Neural cell (in vitro differentiated cells): ENCODE data around the gene PAH. TPM values are rescaled to one million over a fixed set of nuclear protein-coding genes. Genes with fewer than 3 reads are reported as not detected.

Experiments
- H2AFZ ChIP-seq: fragments of 200-600, 300-800 bp; sonication (generic), shearing (Covaris generic); 2 replicates; pipeline ENCODE4 v1.6.0; 2014; ENCODE audit warnings: low read depth, mild to moderate bottlenecking, antibody characterized with exemption, low read length, moderate library complexity
- H3F3A ChIP-seq: fragments of 200-600 bp; shearing (Covaris generic); 2 replicates; pipeline ENCODE4 v1.6.1; 2016; ENCODE audit warnings: mild to moderate bottlenecking, moderate library complexity, mixed read lengths, antibody characterized with exemption, low read length; ENCODE audit not compliant: insufficient read depth, poor library complexity, severe bottlenecking
- H3K27ac ChIP-seq: fragments of 200-600, 300-800 bp; sonication (generic), shearing (Covaris generic); 2 replicates; pipeline ENCODE4 v1.5.1; 2014; ENCODE audit warnings: mild to moderate bottlenecking, low read length, moderate library complexity
- H3K27me3 ChIP-seq: fragments of 300-800, 200-600 bp; sonication (generic), shearing (Covaris generic); 2 replicates; pipeline ENCODE4 v1.6.0; 2014; ENCODE audit warnings: mild to moderate bottlenecking, low read depth, low read length, moderate library complexity; ENCODE audit not compliant: insufficient read depth
- H3K36me3 ChIP-seq: fragments of 300-800, 200-600 bp; sonication (generic), shearing (Covaris generic); 2 replicates; pipeline ENCODE4 v1.5.1; 2014; ENCODE audit warnings: mild to moderate bottlenecking, antibody characterized with exemption, low read length, moderate library complexity; ENCODE audit not compliant: insufficient read depth
- H3K4me2 ChIP-seq: fragments of 300-800, 200-600 bp; sonication (generic), shearing (Covaris generic); 2 replicates; pipeline ENCODE4 v1.6.0; 2014; ENCODE audit warnings: mild to moderate bottlenecking, low read length
- H3K4me3 ChIP-seq: fragments of 300-800, 200-600 bp; sonication (generic), shearing (Covaris generic); 2 replicates; pipeline ENCODE4 v1.5.1; 2014; ENCODE audit warnings: mild to moderate bottlenecking, low read length, moderate library complexity
- H3K79me2 ChIP-seq: fragments of 200-600 bp; shearing (Covaris generic); replicated peaks from 2 replicates; pipeline ENCODE4 v1.6.0; 2014; ENCODE audit warnings: mild to moderate bottlenecking, low read length, moderate library complexity; ENCODE audit not compliant: insufficient read depth
- H3K9ac ChIP-seq: fragments of 300-800, 200-600 bp; sonication (generic), shearing (Covaris generic); 2 replicates; pipeline ENCODE4 v1.6.1; 2016; ENCODE audit warnings: mild to moderate bottlenecking, low read length, mixed read lengths
- H3K9me2 ChIP-seq: fragments of 200-600 bp; shearing (Covaris generic); 2 replicates; pipeline ENCODE4 v1.6.1; 2016; ENCODE audit warnings: mild to moderate bottlenecking, low read length, mixed read lengths; ENCODE audit not compliant: insufficient read depth
- H3K9me3 ChIP-seq: fragments of 200-600, 300-800 bp; sonication (generic), shearing (Covaris generic); 2 replicates; pipeline ENCODE4 v1.6.1; 2016; ENCODE audit warnings: mild to moderate bottlenecking, mixed run types, low read length, moderate library complexity, mixed read lengths
- H4K20me1 ChIP-seq: fragments of 200-600 bp; shearing (Covaris generic); 2 replicates; pipeline ENCODE4 v1.6.1; 2016; ENCODE audit warnings: mild to moderate bottlenecking, mixed run types; ENCODE audit not compliant: insufficient read depth
- EP300 ChIP-seq: fragments of 450-650 bp; conservative IDR thresholded peaks from 2 replicates; pipeline ENCODE4 v1.6.1; 2014; ENCODE audit warnings: antibody characterized with exemption, mild to moderate bottlenecking, moderate library complexity; ENCODE audit not compliant: poor library complexity, severe bottlenecking
- EZH2 ChIP-seq: fragments of 200-600, 300-800 bp; shearing (Covaris generic), sonication (generic); IDR thresholded peaks from 2 replicates; pipeline ENCODE4 v1.6.1; 2014; ENCODE audit warnings: antibody characterized with exemption, low read length, borderline replicate concordance, mild to moderate bottlenecking; ENCODE audit not compliant: insufficient read depth, poor library complexity, severe bottlenecking
- MXI1 ChIP-seq: fragments of 450-650 bp; conservative IDR thresholded peaks from 2 replicates; pipeline ENCODE4 v1.6.1; 2014; ENCODE audit warnings: antibody characterized with exemption, mild to moderate bottlenecking; ENCODE audit not compliant: poor library complexity, severe bottlenecking
- POLR2AphosphoS5 ChIP-seq: IDR thresholded peaks from 2 replicates; pipeline ENCODE4 v1.6.1; 2012
- RAD21 ChIP-seq: fragments of 450-650 bp; conservative IDR thresholded peaks from 2 replicates; pipeline ENCODE4 v1.6.1; 2014; ENCODE audit warnings: antibody characterized with exemption, mild to moderate bottlenecking, moderate library complexity
- SMC3 ChIP-seq: fragments of 450-650 bp; conservative IDR thresholded peaks from 2 replicates; pipeline ENCODE4 v1.6.1; 2014; ENCODE audit warnings: antibody characterized with exemption, mild to moderate bottlenecking, moderate library complexity; ENCODE audit not compliant: poor library complexity
- TAF1 ChIP-seq: IDR thresholded peaks from 2 replicates; pipeline ENCODE4 v1.6.1; 2012; ENCODE audit warnings: low read depth
- polyA plus RNA-seq: library from polyadenylated mRNA; depleted of rRNA; stranded (reverse); fragments of >200 nt; gene quantifications from 2 replicates; pipeline ENCODE4 v1.2.3, GENCODE V29; 2014
- TF ChIP-seq, protein P1 (sequence below): fragments of 450-650 bp; IDR thresholded peaks from 2 replicates; pipeline ENCODE4 v1.5.1; 2014; ENCODE audit warnings: antibody characterized with exemption, mild to moderate bottlenecking, moderate library complexity; ENCODE audit not compliant: poor library complexity, severe bottlenecking
- TF ChIP-seq, protein P2 (sequence below): IDR thresholded peaks from 2 replicates; pipeline ENCODE4 v1.6.1; 2012; ENCODE audit warnings: borderline replicate concordance

PAH gene
- polyA plus RNA-seq, 1 donor from 2014 or later, result not detected

- no peaks in the 10 kb centered on the region for H3K36me3 ChIP-seq
- TF ChIP-seq POLR2AphosphoS5, result no peak
- no peak for TF ChIP-seq RAD21
- TF ChIP-seq EZH2, result no peak
- TF ChIP-seq, protein P1, sequence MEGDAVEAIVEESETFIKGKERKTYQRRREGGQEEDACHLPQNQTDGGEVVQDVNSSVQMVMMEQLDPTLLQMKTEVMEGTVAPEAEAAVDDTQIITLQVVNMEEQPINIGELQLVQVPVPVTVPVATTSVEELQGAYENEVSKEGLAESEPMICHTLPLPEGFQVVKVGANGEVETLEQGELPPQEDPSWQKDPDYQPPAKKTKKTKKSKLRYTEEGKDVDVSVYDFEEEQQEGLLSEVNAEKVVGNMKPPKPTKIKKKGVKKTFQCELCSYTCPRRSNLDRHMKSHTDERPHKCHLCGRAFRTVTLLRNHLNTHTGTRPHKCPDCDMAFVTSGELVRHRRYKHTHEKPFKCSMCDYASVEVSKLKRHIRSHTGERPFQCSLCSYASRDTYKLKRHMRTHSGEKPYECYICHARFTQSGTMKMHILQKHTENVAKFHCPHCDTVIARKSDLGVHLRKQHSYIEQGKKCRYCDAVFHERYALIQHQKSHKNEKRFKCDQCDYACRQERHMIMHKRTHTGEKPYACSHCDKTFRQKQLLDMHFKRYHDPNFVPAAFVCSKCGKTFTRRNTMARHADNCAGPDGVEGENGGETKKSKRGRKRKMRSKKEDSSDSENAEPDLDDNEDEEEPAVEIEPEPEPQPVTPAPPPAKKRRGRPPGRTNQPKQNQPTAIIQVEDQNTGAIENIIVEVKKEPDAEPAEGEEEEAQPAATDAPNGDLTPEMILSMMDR, result no peak
- TF ChIP-seq EP300, result no peak
- no peak for TF ChIP-seq MXI1
- no peak for TF ChIP-seq SMC3
- TF ChIP-seq, protein P2, sequence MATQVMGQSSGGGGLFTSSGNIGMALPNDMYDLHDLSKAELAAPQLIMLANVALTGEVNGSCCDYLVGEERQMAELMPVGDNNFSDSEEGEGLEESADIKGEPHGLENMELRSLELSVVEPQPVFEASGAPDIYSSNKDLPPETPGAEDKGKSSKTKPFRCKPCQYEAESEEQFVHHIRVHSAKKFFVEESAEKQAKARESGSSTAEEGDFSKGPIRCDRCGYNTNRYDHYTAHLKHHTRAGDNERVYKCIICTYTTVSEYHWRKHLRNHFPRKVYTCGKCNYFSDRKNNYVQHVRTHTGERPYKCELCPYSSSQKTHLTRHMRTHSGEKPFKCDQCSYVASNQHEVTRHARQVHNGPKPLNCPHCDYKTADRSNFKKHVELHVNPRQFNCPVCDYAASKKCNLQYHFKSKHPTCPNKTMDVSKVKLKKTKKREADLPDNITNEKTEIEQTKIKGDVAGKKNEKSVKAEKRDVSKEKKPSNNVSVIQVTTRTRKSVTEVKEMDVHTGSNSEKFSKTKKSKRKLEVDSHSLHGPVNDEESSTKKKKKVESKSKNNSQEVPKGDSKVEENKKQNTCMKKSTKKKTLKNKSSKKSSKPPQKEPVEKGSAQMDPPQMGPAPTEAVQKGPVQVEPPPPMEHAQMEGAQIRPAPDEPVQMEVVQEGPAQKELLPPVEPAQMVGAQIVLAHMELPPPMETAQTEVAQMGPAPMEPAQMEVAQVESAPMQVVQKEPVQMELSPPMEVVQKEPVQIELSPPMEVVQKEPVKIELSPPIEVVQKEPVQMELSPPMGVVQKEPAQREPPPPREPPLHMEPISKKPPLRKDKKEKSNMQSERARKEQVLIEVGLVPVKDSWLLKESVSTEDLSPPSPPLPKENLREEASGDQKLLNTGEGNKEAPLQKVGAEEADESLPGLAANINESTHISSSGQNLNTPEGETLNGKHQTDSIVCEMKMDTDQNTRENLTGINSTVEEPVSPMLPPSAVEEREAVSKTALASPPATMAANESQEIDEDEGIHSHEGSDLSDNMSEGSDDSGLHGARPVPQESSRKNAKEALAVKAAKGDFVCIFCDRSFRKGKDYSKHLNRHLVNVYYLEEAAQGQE, result no peak
- no peak for TF ChIP-seq TAF1
- H3K9ac ChIP-seq, result no peak overlapping the region
- peaks cover 15% of the 10 kb centered on the region for H3K27me3 ChIP-seq
- H3K9me2 ChIP-seq, result no peaks in the 10 kb centered on the region
- H4K20me1 ChIP-seq, result no peaks in the 10 kb centered on the region
- H3K27ac ChIP-seq, result no peak overlapping the region
- H2AFZ ChIP-seq, result no peak overlapping the region
- no peaks in the 10 kb centered on the region for H3K9me3 ChIP-seq
- H3K79me2 ChIP-seq, result no peaks in the 10 kb centered on the region
- no peak overlapping the region for H3K4me2 ChIP-seq
- no peak overlapping the region for H3K4me3 ChIP-seq
- no peaks in the 10 kb centered on the region for H3F3A ChIP-seq
Measured at GRCh38 chr12:102946042-102946441, 29.0 kb upstream of the PAH start.

GRCh38 chr12:102939670-102940222 is 22.7 kb upstream of the PAH start:
- no peak overlapping the region for H2AFZ ChIP-seq
- H3K9me3 ChIP-seq, result no peaks in the 10 kb centered on the region
- no peak overlapping the region for H3K4me3 ChIP-seq
- H3K9ac ChIP-seq, result no peak overlapping the region
- TF ChIP-seq POLR2AphosphoS5 (no peak), RAD21 (no peak), EP300 (no peak)
- TF ChIP-seq, protein P2, result no peak
- no peaks in the 10 kb centered on the region for H4K20me1 ChIP-seq
- no peak overlapping the region for H3K27ac ChIP-seq
- H3K27me3 ChIP-seq, result no peaks in the 10 kb centered on the region
- H3K79me2 ChIP-seq, result no peaks in the 10 kb centered on the region
- H3K9me2 ChIP-seq, result no peaks in the 10 kb centered on the region
- no peak overlapping the region for H3K4me2 ChIP-seq
- H3F3A ChIP-seq, result no peaks in the 10 kb centered on the region
- no peaks in the 10 kb centered on the region for H3K36me3 ChIP-seq
